Ureter (tissue), 1 donor: ENCODE data around the gene PTPRJ. TPM values are rescaled to one million over a fixed set of nuclear protein-coding genes. Genes with fewer than 3 reads are reported as not detected.

Experiments used
- total RNA-seq: library from RNA; stranded (reverse); gene quantifications from one replicate; pipeline ENCODE4 v1.2.4, GENCODE V29; 2023
- donor health status: DM: yes; HTN: yes; CAD: no.

The PTPRJ gene
- total RNA-seq, 1 donor from 2014 or later: 18.0 TPM

Other genes with a start within 250 kb of the PTPRJ start
- 193 TPM for gene FNBP4, start 213.2 kb upstream of the PTPRJ start, total RNA-seq
- gene NUP160, start 132.2 kb upstream of the PTPRJ start, total RNA-seq: 49.0 TPM
- gene OR4B1, start 236.3 kb downstream of the PTPRJ start, total RNA-seq: not detected